ENCODE measurements around the gene HTR6. TPM values are rescaled to one million over a fixed set of nuclear protein-coding genes. Genes with fewer than 3 reads are reported as not detected.

Gene HTR6
- total RNA-seq, 1 experiment from 2014 or later, result 0.57 TPM

GRCh38 chr1:19705464-19705863 is 40.8 kb downstream of the HTR6 start:
- ATAC-seq, result no peak
- H3K27me3 ChIP-seq (ENCODE audit: insufficient read depth, low read length), result no peaks in the 10 kb centered on the region
- DNase-seq (ENCODE audit: low read depth, low spot score), result no peak
- H4K20me1 ChIP-seq (ENCODE audit: insufficient read depth), result no peaks in the 10 kb centered on the region
- ChIA-PET RAD21 (ENCODE audit: low non-redundant PET in 1 of 2, low total read pairs in 2 of 2, uncharacterized antibody in 2 of 2, unreplicated experiment in 2 of 2) (no interaction called here), POLR2A (no interaction called here), CTCF (interaction anchor here (1.3 to 6.5 kb wide), 4 partner anchors 10 to 44 kb away, joined by 3 to 70 read pairs (median 25); no protein-coding TSS in a partner anchor)
- no peaks in the 10 kb centered on the region for H3K9me2 ChIP-seq (ENCODE audit: insufficient read depth)
- H3K27ac ChIP-seq (ENCODE audit: low read depth, low read length), result no peak overlapping the region
- no TSS peak for BruUV-seq (replicated peaks)
- H3K79me2 ChIP-seq (ENCODE audit: insufficient read depth, low read length), result no peaks in the 10 kb centered on the region
- no peak overlapping the region for H2AFZ ChIP-seq (ENCODE audit: low read depth, low read length, poor library complexity, severe bottlenecking)
- no peak overlapping the region for H3K9ac ChIP-seq (ENCODE audit: low read length)
- intact Hi-C loops (cut with micrococcal nuclease), result no loop called here
- peaks cover 0 to 3% of the 10 kb centered on the region in 2 experiments; a peak in 1 of 4 replicates for H3K4me1 ChIP-seq (ENCODE audit: control insufficient read depth in 1 of 2, insufficient read depth in 2 of 2, low read length in 2 of 2)
- H3K4me2 ChIP-seq (ENCODE audit: low read length), result no peak overlapping the region
- no peaks in the 10 kb centered on the region for H3K36me3 ChIP-seq (ENCODE audit: control insufficient read depth in 1 of 2, insufficient read depth in 2 of 2, low read length in 2 of 2)
- no peak overlapping the region for H3K4me3 ChIP-seq (replicated peaks in 1 of 2; ENCODE audit: low read depth in 1 of 2, low read length in 2 of 2)
- no peaks in the 10 kb centered on the region for H3K9me3 ChIP-seq (ENCODE audit: control insufficient read depth in 1 of 2, insufficient read depth in 1 of 2, low read depth in 1 of 2, low read length in 2 of 2)
- TF ChIP-seq YY1 (IDR thresholded peaks at IDR 0.05; ENCODE audit: extremely low read depth, insufficient replicate concordance, low read depth, low read length) (no peak), EZH2phosphoT487 (IDR thresholded peaks at IDR 0.05; ENCODE audit: borderline replicate concordance) (no peak), SP1 (IDR thresholded peaks at IDR 0.05; ENCODE audit: low read depth) (no peak), CBX3 (IDR thresholded peaks at IDR 0.05; ENCODE audit: low read depth) (no peak), EGR1 (IDR thresholded peaks at IDR 0.05; ENCODE audit: low read depth) (no peak)
- TF ChIP-seq, protein P1, sequence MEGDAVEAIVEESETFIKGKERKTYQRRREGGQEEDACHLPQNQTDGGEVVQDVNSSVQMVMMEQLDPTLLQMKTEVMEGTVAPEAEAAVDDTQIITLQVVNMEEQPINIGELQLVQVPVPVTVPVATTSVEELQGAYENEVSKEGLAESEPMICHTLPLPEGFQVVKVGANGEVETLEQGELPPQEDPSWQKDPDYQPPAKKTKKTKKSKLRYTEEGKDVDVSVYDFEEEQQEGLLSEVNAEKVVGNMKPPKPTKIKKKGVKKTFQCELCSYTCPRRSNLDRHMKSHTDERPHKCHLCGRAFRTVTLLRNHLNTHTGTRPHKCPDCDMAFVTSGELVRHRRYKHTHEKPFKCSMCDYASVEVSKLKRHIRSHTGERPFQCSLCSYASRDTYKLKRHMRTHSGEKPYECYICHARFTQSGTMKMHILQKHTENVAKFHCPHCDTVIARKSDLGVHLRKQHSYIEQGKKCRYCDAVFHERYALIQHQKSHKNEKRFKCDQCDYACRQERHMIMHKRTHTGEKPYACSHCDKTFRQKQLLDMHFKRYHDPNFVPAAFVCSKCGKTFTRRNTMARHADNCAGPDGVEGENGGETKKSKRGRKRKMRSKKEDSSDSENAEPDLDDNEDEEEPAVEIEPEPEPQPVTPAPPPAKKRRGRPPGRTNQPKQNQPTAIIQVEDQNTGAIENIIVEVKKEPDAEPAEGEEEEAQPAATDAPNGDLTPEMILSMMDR (IDR thresholded peaks at IDR 0.05 in 2 of 3, conservative IDR thresholded peaks at IDR 0.05 in 1 of 3; ENCODE audit: borderline replicate concordance in 1 of 3, insufficient read depth in 1 of 3, low read depth in 2 of 3, low read length in 2 of 3), result no peak

- ChIA-PET POLR2A (no interaction called here), CTCF (interaction anchor here (4.0 to 6.5 kb wide), 2 partner anchors 9 to 44 kb away, joined by 43 to 70 read pairs; no protein-coding TSS in a partner anchor)
- no peak for ATAC-seq
- TF ChIP-seq JUND (IDR thresholded peaks at IDR 0.05), result no peak
- TF ChIP-seq EZH2 (IDR thresholded peaks at IDR 0.05), result no peak
- TF ChIP-seq FOSL1 (IDR thresholded peaks at IDR 0.05; ENCODE audit: low read depth), result no peak
- TF ChIP-seq, protein P1 (IDR thresholded peaks at IDR 0.05 in 2 of 3, conservative IDR thresholded peaks at IDR 0.05 in 1 of 3; ENCODE audit: borderline replicate concordance in 1 of 3, insufficient read depth in 1 of 3, low read depth in 2 of 3, low read length in 2 of 3), result no peak
- TF ChIP-seq EZH2phosphoT487 (IDR thresholded peaks at IDR 0.05; ENCODE audit: borderline replicate concordance), result no peak
- no peak for TF ChIP-seq CEBPB (IDR thresholded peaks at IDR 0.05; ENCODE audit: low read depth)
- TF ChIP-seq ZNF274 (IDR thresholded peaks at IDR 0.05; ENCODE audit: low read depth, low read length), result no peak
- TF ChIP-seq ATF3 (IDR thresholded peaks at IDR 0.05), result no peak
- TF ChIP-seq YY1 (IDR thresholded peaks at IDR 0.05; ENCODE audit: extremely low read depth, insufficient replicate concordance, low read depth, low read length), result no peak
- no peak for TF ChIP-seq SP1 (IDR thresholded peaks at IDR 0.05; ENCODE audit: low read depth)
- no peak for TF ChIP-seq SIN3A (IDR thresholded peaks at IDR 0.05; ENCODE audit: low read depth)
- TF ChIP-seq POLR2AphosphoS5 (IDR thresholded peaks at IDR 0.05; ENCODE audit: low read depth, low read length), result no peak
- TF ChIP-seq RAD21 (IDR thresholded peaks at IDR 0.05; ENCODE audit: low read depth), result no peak
- no peak for TF ChIP-seq ELF1 (IDR thresholded peaks at IDR 0.05; ENCODE audit: borderline replicate concordance, low read depth)
- no peak for TF ChIP-seq POLR2A (IDR thresholded peaks at IDR 0.05; ENCODE audit: borderline replicate concordance, extremely low read depth, insufficient read depth, insufficient read length)
Measured at GRCh38 chr1:19706136-19706535, 41.5 kb downstream of the HTR6 start.

More at GRCh38 chr1:19706136-19706535, 41.5 kb downstream of the HTR6 start:
- intact Hi-C loops (cut with micrococcal nuclease), result no loop called here
- Histone ChIP-seq H3K27me3 (ENCODE audit: insufficient read depth, low read length) (no peaks in the 10 kb centered on the region), H3K9ac (ENCODE audit: low read length) (no peak overlapping the region), H3K9me3 (ENCODE audit: control insufficient read depth in 1 of 2, insufficient read depth in 1 of 2, low read depth in 1 of 2, low read length in 2 of 2) (no peaks in the 10 kb centered on the region), H3K27ac (ENCODE audit: low read depth, low read length) (no peak overlapping the region), H3K4me2 (ENCODE audit: low read length) (no peak overlapping the region), H3K36me3 (ENCODE audit: control insufficient read depth in 1 of 2, insufficient read depth in 2 of 2, low read length in 2 of 2) (no peaks in the 10 kb centered on the region), H3K4me1 (ENCODE audit: control insufficient read depth in 1 of 2, insufficient read depth in 2 of 2, low read length in 2 of 2) (peaks cover 0 to 3% of the 10 kb centered on the region in 2 experiments; a peak in 1 of 4 replicates), H3K4me3 (replicated peaks in 1 of 2; ENCODE audit: low read depth in 1 of 2, low read length in 2 of 2) (no peak overlapping the region), H2AFZ (ENCODE audit: low read depth, low read length, poor library complexity, severe bottlenecking) (no peak overlapping the region), H3K9me2 (ENCODE audit: insufficient read depth) (no peaks in the 10 kb centered on the region), H3K79me2 (ENCODE audit: insufficient read depth, low read length) (no peaks in the 10 kb centered on the region), H4K20me1 (ENCODE audit: insufficient read depth) (no peaks in the 10 kb centered on the region)
- BruUV-seq (replicated peaks), result no TSS peak
- RAD21 ChIA-PET (ENCODE audit: low non-redundant PET in 1 of 2, low total read pairs in 2 of 2, uncharacterized antibody in 2 of 2, unreplicated experiment in 2 of 2), result no interaction called here
- no peak for DNase-seq (ENCODE audit: low read depth, low spot score)
